Middle frontal gyrus (tissue), 1 donor: ENCODE results near the gene CCDC93.
"Not testable (repeated sequence)": the region's sequence is repeated elsewhere in the genome, so short reads cannot be mapped to it uniquely, and the experiment has no call there.

Experiments used
- DNase-seq: peaks from one replicate; pipeline ENCODE4 v3.0.0-alpha.2; 2015; ENCODE audit warnings: low spot score; ENCODE audit errors: extremely low spot score

The CCDC93 gene

DNA sequence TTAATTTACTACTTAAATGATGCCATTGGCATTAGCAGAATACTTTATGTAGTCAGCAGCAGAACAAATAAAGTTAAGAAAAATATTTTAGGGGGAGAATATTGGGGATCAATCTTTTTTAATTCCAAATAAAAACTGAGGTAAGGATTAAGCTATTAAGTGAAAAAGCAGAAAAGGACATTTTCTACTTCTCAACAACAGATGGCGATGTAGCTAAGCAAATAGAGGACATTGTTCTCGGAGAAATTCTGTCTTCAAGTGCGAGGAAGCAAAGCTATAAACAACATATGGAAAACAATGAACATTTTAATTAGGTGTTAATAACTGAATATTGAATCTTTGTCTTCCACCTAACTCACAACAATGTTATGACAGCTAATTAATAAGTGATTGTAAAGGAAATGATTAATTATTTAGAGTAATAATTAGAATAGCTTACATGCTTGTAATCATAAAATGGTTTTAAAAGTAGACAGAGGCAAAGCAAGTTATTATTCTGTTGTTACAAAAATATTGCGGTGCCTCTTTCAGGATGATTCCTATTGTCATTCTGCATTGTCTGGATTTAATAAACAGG, 32.9 kb upstream of the CCDC93 start:
- DNase-seq = peak; percentile 16

DNA sequence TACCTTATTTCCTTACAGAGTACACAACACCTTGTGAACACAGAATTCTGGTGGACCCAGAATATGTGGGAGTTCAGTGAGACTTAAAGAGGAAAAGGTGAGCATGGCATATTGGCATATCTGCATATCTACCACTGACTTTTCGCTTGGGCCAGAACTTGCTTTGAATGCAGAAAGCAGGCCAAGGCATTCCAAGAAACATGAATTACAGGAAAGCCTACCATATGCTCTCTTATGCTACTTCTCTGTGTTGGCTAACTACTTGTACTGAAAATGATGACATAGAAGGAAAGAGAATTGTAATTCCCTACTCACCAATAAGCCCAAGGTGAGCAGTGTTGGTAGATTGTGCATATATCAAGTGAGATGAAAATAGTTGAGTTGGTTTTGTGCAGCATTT, 31.4 kb upstream of the CCDC93 start:
- DNase-seq = no peak

DNA sequence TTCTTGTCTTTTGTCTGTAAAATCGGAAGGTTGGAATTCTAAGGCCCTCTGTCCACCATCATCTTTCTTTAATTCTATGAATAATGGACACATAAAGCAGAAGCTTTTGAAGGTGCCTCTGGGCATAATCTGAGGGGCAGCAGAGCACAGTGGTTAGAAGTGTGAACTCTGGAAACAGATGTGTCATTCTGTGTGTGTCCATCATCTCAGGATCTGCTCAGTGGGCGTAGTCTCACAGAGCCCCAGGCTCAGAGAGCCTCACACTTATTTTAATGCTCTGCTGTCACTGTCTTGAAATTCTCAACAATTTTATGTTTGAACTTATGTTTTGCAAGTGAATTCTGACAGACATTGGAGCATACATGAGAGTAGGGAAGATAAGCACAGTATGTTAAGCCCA, 31.0 kb upstream of the CCDC93 start:
- DNase-seq = no peak

DNA sequence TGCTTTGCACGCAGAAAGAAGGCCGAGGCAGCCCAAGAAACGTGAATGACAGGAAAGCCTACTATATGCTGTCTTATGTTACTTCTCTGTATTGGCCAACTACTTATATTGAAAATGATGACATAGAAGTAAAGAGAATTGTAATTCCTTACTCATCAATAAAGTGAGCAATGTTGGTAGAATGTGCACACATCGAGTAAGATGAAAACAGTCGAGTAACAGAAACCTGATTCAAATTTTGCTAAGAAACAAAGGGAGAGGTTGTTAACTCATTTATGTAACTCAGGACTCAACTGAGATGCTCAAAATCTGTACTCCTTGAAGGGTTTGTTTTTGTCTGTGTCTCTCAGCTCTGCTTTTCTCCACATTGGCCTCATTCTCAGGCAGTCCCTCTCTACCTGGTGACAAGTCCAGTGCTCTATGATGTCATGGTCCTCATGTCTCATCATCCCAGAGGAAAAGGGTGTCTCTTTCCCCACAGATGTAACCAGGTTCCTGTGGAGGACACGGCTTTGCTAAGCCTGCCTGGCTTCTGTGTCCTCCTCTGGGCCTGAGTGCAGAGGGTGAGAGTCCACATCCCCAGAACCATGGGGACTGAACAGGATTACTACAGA, 30.3 kb upstream of the CCDC93 start:
- no peak for DNase-seq

DNA sequence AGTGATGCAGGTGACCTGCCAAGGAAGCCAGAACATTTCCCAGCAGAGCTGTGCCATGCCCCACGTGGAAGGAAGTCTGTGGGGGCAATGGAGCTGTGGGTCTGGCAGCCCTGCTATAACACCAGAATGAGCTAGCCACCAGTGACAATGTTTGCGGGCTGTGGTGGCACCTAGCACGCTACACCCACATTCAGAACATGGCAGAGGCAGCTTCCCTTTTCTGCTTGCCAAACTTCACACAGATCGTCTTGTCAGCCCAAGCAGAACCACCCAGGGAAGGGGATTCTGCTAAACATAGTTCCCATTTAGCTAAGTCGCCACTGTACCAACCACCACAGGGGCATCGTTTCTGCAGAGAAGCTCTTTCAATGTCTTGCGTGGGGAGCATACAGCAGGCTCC, 27.0 kb upstream of the CCDC93 start:
- DNase-seq = no peak

DNA sequence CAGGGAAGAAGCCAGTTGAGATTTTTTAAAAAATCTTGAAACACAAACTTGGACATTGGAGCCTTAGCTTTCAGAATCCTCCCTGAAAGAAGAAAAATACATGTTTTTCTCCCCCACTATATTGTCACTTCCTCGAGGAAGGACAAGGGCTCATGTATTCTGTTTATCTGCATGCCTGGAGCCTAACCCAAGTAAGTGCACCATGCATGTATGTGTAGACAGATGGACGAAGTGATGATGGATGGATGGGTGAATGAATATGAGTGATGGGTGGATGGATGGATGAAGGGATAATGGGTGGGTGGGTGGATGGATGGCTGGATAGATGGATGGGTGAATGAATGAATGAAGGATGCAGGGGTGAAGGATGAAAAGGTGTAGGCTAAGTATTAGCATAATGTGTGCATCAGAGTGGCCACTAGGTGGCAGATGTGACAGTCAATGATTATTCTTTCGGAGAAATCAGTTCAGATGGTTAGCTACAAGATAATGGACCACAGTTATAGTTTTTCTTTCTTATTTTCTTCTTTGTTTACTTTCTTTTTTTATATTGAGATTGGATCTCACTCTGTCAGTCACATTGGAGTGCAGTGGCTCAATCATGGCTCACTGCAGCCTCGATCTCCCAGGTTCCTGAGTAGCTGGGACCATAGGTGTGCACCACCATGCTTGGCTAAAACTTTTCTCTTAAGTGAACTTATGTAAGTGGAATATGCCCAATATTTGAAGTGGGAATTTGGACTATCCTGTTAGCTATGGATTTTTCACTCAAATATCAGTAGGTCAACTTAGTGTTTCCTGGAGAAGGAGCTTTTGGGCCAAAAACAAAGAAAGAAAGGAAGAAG, 18.5 kb upstream of the CCDC93 start:
- DNase-seq = peak; percentile 18

DNA sequence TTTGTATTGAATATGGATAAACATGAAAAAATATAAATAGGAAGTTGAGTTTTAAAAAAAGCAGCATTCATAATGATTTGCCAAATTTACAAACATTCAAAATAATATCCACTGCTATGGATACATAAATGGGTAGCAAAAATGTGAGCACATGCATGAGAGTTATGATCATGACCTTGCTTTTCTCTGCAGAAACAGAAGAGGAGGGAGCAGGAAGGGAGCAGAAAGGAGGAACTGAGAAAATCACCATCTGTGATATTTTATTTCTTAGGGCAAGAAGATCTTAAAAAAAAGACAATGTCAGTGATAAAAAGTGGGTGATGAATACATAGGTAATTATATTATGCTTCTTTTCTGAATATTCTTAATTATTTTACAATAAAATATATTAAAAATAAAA, 17.7 kb upstream of the CCDC93 start:
- DNase-seq = no peak

DNA sequence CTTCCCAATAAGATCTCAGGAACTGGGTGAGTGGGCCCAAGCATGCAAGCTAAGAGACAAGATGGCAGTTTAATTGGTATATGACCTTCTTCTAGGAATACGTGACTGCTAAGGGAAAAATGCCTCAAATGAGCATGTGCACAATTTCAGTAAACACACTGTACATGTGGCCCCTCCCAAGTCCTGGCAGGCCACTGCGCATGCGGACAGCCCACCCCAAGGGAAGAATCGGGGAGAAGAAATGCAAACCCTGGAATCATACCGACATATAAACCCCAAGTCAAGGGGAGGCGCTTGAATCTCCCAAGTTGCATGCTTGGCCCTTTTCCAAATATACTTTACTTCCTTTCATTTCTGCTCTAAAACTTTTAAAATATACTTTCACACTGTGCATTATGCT, 15.2 kb upstream of the CCDC93 start:
- DNase-seq = no peak

DNA sequence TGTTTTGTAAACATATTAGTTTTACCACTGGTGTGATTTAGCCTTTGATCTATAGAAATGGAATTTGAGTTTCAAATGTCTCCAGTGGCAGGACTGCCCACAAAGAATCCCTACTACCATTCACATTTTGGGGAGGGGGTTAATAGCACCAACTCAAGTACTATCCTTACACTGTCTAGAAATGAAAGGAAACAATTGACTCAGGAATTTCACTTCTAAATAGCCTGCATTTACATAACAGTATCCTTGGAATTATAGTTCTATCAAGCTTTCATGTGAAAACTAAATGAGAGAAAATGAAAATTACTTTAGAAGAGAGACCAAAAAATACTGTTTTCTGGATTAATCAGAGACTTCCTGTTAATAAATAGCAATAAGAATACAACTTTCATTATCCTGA, 7.5 kb upstream of the CCDC93 start:
- no peak for DNase-seq

DNA sequence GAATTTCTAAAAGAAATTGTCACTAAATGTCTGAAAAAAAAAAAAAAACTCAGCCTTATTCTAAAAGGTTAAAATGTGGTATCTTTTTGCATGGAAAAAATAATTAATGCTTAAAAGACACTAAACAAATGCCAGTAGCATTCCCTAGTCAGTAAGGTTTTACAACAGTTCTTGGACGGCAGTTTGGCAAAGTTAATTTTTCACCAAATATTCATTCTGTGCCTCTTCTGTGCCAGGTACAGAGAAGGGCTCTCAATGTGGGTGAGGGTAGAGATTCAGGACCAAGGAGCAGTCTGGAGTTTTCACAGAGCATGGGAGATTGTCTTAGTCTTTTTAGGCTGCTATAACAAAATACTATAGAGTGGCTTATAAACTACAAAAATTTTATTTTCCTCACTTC, 6.0 kb upstream of the CCDC93 start:
- DNase-seq = no peak

DNA sequence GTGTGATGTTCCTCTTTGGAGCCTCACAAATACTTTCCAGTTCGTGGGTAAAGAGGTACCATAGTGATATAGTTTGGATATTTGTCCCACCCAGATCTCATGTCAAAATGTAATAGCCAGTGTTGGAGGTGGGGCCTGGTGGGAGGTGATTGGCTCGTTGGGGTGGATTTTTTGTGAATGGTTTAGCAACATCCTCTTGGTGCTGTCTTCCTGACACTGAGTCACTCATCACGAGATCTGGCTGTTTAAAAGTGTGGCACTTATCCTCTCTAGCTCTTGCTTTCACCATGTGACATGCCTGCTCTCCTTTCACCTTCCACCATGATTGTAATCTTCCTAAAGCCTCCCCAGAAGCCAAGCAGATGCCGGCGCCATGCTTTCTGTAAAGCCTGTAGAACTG, 3.0 kb upstream of the CCDC93 start:
- DNase-seq = no peak

DNA sequence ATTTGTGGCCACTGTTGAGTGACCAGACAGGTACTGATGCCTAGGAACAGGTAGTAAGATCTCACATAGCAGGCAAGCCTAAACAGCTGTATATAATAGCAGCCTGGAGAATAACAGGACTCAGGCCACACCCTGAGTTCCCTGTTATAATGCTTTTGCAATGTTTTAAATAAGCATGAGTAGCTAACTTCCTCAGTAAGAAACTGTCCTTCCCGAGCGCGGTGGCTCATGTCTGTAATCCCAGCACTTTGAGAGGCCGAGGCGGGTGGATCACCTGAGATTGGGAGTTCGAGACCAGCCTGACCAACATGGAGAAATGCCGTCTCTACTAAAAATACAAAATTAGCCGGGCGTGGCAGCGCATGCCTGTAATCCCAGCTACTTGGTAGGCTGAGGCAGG, 1.9 kb upstream of the CCDC93 start:
- DNase-seq = not testable (repeated sequence)

DNA sequence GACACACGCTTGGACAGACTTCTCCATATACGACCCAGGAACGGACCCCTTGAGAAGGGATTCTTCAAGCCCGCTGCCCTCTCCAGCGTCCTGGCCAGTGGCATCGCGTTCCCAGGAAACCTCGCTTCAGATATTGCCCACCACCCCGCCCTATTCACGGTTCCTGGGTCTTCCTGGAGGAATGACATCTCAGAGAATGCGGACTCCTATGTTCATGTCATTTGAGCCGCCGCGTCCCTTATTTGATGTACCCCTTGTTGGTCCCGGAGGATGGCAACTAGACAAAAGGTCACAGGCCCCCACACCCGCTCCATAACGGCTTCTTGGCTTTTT, 588 bp upstream of the CCDC93 start:
- no peak for DNase-seq

DNA sequence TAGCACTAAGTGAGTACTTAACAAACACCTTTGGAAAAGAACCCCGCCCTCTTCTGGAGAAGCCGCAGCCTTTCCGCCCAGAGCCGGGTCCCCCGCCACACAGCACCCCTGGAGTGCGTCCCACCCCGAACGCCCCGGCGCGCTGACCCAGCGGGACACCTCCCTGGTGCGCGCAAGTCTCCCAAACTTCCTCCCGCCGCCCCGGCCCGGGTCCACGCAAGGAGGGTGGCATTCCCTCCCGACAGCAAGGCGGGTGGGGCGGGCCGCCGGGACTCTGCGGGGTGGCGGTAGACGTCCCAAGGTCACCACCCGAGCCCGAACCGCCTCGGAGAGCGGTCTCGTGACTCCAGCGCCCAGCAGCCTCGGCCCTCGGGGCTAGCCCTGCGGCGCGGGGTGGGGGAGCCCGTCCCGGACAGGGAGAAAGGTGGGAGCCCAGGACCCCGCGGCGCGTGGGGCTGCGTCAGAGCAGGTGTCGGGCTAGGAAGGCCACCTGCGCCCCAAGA, 598 bp downstream of the CCDC93 start:
- DNase-seq = no peak

DNA sequence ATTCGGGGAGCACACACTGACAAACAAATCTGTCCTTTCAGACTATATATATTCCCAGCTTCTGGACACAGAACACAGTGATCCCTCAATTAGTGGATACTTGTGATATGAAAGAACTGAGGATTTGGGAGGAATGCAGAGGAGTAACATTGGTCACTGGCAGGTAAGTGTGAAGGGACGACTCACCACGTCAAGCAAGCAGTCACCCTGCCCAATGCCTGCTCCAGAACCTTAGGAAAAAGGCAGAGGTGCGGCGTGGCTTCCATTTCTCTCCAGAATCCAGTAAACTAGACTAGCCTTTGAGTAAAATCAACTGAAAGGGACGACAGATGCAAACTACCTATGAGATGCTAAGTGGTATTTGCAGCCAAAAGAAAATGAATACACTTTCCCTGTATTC, 1.1 kb downstream of the CCDC93 start:
- no peak for DNase-seq

DNA sequence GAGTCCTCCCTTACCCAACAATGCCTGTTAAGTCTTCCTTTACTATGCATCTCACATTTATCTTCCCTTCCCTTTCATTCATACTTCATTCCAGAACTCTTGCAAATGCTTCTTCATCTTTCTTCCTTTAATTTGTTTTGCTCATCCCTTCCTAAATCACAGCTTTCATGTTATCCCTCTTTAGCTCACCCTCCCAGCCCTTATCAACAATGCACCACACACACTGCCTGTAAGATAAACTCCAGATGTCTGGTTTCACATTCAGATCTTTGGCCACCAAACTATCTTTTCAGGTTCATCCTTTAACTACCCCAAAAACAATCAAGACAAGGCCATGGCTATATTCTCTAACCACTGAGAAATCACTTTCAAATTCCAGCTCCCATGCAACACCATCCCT, 3.4 kb downstream of the CCDC93 start:
- no peak for DNase-seq

DNA sequence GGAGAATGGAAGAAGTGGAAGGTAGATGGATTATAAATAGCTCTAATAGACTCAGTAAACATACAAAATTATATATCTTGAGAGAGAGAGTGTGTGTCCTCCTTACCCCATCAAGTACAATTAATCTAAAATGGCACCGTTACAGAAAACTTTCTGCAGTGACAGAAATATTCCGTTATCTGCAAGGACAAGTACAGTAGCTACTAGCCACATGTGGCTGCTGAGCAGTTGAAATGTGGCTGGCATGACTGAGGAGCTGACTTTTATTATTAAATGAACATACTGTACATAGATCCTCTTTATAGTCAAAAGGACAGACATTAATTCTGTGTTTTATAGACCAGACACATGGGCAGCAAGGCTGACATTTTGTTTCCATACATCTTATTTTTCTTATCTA, 7.0 kb downstream of the CCDC93 start:
- DNase-seq = no peak

DNA sequence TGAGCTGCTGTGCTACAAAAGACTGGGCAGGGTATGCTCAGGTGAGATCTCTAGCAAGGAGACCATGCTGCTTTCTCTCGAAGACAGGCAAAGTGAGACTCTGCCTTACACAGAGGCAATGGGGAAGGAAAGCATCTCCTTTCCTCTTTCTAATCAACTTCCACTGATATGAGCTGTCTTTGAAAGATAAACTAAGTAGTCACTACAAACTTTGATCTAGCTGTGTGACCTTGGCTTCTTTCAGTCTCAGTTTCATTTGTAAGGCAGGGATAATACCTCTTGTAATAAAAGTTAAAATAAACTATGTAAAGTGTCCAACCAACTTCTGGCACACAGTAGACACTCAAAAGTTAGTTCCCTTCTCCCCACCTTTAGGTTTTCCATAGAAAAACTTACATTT, 7.5 kb downstream of the CCDC93 start:
- DNase-seq = no peak

DNA sequence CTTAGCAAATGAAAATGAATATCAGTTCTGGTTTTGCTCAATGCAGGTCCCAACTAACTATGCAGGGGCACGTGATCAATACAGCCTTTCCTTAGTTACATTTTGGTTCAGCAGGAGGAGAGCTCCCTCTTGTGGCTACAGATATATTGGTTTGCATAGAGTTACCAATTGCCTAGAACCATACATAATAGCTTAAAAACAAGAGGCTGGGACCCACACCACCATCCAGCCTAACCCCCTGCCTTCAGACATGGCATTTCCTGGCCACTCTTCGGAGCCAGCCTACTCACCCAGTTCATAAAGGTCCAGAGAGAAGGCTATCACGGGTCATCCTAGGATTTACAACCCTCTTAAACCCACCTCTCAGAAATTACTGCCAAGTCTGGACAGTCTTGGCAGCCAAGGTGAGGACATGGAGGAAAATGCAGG, 10.5 kb downstream of the CCDC93 start:
- DNase-seq = peak; percentile 50

DNA sequence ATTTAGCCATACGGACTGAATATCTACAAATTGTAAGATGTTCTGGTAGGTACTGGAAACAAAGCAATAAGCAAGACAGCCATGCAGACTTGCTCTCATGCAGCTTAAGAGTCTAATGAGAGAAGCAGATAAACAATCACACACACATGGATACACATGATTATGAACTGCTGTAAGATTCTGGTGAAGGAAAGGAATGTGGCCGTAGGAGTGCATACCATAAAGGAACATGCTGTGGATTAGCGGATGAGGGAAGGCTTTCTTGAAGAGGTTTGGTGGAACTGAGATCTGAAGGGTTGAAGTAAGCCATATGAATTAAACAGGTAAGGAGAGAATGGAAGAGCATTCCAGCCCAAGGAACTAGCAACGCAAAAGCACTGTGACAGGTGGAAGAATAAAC, 13.8 kb downstream of the CCDC93 start:
- DNase-seq = no peak

DNA sequence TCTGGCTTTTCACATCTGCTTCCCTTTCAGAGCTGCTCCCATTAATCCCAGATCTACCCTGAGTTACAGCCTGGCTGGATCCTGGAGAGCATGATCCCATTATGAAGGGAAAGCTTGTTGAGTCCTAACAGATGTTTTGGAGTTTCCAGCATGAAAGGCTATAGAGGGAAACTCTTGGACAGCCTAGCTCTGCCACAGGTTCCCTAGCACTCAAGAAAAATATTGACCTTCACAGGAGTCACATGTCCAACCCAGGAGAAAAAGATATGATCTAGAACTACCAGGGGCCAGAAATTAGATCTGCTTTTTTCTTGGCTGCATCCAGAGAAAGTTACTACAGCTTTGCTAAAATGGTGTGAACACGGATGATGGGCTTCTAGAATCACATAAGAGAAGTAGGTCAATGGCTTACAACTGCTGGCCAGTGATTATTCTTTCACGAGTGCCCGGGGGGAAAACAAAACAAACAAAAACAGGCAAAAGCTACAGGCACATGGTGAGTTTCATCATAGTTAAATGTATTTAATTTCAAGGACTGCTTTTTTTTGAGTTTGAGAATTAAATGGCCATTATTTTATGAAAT, 15.9 kb downstream of the CCDC93 start:
- DNase-seq = no peak

DNA sequence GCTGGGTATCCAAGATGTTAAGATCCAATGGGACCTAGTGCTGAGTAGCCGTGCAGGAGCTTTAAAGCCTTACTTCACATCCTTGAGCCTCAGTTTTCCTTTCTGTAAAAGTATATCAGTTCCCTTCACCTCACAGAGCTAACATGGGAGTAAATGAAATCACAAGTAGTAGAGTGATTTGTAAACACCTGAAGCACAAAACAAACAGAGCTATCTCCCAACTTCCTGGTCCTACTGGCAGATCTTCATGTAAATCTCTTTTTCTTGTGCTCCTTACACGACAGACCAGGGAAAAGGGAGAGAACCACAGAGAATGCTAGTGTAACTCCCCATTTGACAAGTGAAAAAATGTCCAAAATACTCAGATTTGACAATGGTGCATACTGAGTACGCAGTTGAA, 17.3 kb downstream of the CCDC93 start:
- DNase-seq = no peak
